Effector memory CD8-positive, alpha-beta T cell (primary cell): ENCODE measurements around the gene NR2E1.

Experiments used
- ATAC-seq: fragments of 150-1000 bp; cut with Tn5 transposase; replicated peaks from 2 replicates; pipeline ENCODE4 v1.10.0; 2021; ENCODE audit warnings: mild to moderate bottlenecking, moderate library complexity
- DNase-seq, 3 experiments: peaks; one replicate each; pipeline ENCODE4 v3.0.0; 2021
- H3K27ac Mint-ChIP-seq, 2 donors: one replicate each; pipeline ENCODE4 v1.8.0; 2022; ENCODE audit warnings: mild to moderate bottlenecking in 2 of 2, mixed read lengths in 2 of 2, moderate library complexity in 2 of 2
- H3K27me3 Mint-ChIP-seq, 2 donors: one replicate each; pipeline ENCODE4 v1.8.0; 2022; ENCODE audit warnings: mixed read lengths in 2 of 2
- H3K36me3 Mint-ChIP-seq: one replicate; pipeline ENCODE4 v1.8.0; 2022; ENCODE audit warnings: mild to moderate bottlenecking, moderate library complexity, mixed read lengths; ENCODE audit not compliant: insufficient read depth
- H3K4me1 Mint-ChIP-seq, 2 donors: one replicate each; pipeline ENCODE4 v1.8.0; 2022; ENCODE audit warnings: low read depth in 2 of 2, mixed read lengths in 2 of 2
- H3K4me3 Mint-ChIP-seq, 2 donors: one replicate each; pipeline ENCODE4 v1.8.0; 2022; ENCODE audit warnings: mild to moderate bottlenecking in 2 of 2, mixed read lengths in 2 of 2, moderate library complexity in 2 of 2
- H3K9me3 Mint-ChIP-seq, 2 donors: one replicate each; pipeline ENCODE4 v1.8.0; 2022; ENCODE audit warnings: mixed read lengths in 2 of 2

Gene NR2E1

DNA sequence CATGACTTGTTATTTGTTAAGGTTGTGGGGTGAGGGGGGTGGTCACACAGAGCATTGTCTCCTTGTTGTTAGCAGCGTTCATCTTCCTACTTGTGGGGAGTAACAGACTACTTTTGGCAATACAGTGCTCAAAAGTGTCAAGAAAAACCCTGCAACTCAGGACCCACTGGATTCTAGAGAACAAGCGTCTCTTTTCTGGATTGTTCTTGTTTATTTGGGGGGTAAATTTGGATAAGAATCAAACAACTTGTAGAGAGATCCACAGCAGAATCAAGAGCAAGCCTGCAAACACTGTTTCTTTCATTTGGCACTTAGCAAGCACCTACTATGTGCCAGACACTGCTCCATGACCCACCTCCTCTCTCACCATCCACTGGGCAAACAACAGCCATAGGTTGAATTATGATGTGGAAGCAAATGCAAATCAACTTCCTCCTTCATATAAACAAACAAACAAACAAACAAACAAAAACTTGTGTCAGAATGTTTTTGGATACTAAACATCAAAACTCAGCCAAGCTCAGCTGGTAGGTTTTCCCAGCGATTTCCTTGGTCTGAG, 4.0 kb upstream of the NR2E1 start:
- peaks cover 12% of the 10 kb centered on the region for H3K36me3 Mint-ChIP-seq
- no peak for ATAC-seq
- no peak overlapping the region for H3K4me3 Mint-ChIP-seq
- DNase-seq, result no peak
- no peak overlapping the region for H3K27ac Mint-ChIP-seq
- H3K9me3 Mint-ChIP-seq, result no peaks in the 10 kb centered on the region
- H3K27me3 Mint-ChIP-seq, result peaks cover 91 to 99% of the 10 kb centered on the region in 2 donors
- peaks cover 20 to 25% of the 10 kb centered on the region in 2 donors for H3K4me1 Mint-ChIP-seq

- peaks cover 97 to 99% of the 10 kb centered on the region in 2 donors for H3K27me3 Mint-ChIP-seq
- H3K36me3 Mint-ChIP-seq, result peaks cover 12% of the 10 kb centered on the region
- no peak overlapping the region for H3K27ac Mint-ChIP-seq
- no peak for DNase-seq
- ATAC-seq, result peak; percentile 27
- no peaks in the 10 kb centered on the region for H3K9me3 Mint-ChIP-seq
- peaks cover 20 to 32% of the 10 kb centered on the region in 2 donors for H3K4me1 Mint-ChIP-seq
- no peak overlapping the region for H3K4me3 Mint-ChIP-seq
Measured at GRCh38 chr6:108163267-108163643, 2.6 kb upstream of the NR2E1 start.

DNA sequence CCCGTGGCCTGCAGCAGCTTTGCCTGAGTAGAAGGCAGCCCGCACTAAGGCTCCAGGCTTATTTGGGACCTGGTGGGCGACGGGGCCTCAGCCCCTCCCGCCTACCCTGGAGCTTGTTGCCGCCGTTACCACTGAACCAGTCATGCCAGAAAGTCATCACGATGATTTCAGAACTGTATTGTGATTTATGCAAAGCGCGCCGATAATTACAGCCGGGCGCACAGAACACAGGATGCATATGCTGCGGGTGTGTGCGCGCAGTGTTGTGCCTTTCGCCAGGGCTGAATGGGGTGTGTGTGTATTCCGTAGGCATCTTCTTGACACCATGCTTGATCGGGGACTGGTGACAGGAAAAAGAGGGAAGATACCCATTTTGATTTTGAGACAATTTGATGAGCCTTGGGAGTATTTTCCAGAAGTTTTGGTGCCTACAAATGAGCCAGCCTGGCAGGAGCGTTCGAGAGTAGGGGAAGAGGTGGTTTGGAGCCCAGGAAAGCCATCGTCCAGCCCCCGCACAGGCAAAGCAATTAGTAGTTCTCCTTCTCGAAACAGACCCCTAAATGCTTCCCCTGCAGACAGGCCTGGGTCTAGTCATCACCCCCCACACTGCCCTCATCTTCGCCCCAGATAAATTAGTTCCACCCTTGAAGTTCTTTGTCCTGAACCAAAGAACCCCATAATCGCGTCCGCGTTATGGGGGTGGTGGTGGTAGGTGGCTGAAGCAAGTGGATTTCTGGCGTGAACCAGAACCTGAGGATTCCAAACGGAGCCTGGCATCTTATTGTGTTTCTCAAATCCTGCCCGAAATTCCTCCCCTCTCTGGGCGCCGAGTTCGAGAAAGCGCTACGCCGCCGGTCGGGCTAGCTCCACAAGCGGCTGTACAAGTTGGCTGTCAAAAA, 1.9 kb upstream of the NR2E1 start:
- Mint-ChIP-seq H3K9me3 (no peaks in the 10 kb centered on the region), H3K27me3 (peaks cover 93 to 98% of the 10 kb centered on the region in 2 donors), H3K36me3 (peaks cover 12% of the 10 kb centered on the region), H3K4me3 (no peak overlapping the region), H3K4me1 (peaks cover 21 to 31% of the 10 kb centered on the region in 2 donors), H3K27ac (no peak overlapping the region)
- DNase-seq, result no peak
- ATAC-seq, result no peak

DNA sequence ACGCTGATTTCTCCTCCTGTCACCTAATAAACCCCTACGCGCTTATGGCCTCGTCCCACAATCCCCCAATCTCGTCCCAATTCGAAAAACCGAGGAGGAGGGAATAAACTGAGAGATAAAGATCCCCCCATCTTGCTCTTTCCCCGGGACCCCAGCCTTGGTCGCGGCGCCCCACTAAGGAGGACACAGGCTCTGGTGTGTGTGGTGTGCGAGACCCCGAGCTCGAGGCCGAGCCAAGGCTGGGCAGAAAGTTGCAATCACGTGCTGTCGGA, 1.3 kb upstream of the NR2E1 start:
- Mint-ChIP-seq H3K4me1 (peaks cover 26 to 35% of the 10 kb centered on the region in 2 donors), H3K4me3 (no peak overlapping the region), H3K27ac (no peak overlapping the region), H3K9me3 (no peaks in the 10 kb centered on the region), H3K27me3 (peaks cover 95 to 99% of the 10 kb centered on the region in 2 donors), H3K36me3 (peaks cover 12% of the 10 kb centered on the region)
- ATAC-seq (no peak), DNase-seq (no peak)

DNA sequence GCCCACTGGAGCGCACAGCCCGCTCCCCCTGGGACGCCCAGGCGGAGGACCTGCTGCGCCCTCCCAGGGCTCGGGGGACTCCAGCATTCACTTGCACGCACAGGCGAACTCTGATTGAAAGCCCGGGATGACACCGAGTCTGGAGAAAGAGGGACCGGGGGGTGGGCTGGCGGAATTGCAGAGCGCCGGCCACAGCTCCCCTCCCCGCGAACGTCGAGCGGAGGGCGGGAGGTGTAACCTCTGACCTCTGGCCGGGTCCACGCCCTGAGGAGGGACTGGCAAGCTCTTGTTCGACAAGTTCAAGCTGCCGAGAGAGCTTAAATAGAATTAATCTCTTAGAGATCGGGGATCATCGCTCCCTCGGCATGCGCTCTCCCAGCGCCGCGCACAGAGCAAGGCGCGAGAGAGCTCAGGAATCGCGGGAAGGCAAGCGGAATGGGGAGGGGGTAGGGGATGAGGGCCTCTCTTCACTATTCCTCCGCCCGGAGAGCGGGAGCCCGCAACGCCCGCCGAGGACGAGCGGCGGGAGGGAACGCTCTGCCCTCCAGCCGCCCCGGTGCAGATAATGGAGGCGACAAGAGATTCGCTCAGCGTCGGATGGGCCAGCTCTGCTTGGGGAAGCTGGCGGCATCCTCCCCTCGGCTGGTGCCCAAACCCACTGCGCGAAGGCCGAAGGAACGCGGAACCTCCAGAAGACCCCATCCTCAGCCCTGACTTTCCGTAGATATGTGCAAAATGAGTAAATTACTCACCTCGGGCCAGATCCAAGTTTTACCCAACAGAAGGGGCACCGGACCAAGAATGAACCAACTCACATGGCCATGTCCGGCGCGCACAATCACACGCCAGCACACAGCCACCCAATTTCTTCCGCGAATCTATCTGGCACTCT, 761 bp upstream of the NR2E1 start:
- no peaks in the 10 kb centered on the region for H3K9me3 Mint-ChIP-seq
- DNase-seq, result no peak
- no peak for ATAC-seq
- peaks cover 96 to 99% of the 10 kb centered on the region in 2 donors for H3K27me3 Mint-ChIP-seq
- H3K36me3 Mint-ChIP-seq, result peaks cover 12% of the 10 kb centered on the region
- peaks cover 26 to 35% of the 10 kb centered on the region in 2 donors for H3K4me1 Mint-ChIP-seq
- H3K27ac Mint-ChIP-seq, result no peak overlapping the region
- H3K4me3 Mint-ChIP-seq, result no peak overlapping the region

- no peak overlapping the region for H3K27ac Mint-ChIP-seq
- H3K36me3 Mint-ChIP-seq, result peaks cover 12% of the 10 kb centered on the region
- peaks cover 96 to 99% of the 10 kb centered on the region in 2 donors for H3K27me3 Mint-ChIP-seq
- ATAC-seq (no peak), DNase-seq (no peak)
- peaks cover 29 to 42% of the 10 kb centered on the region in 2 donors for H3K4me1 Mint-ChIP-seq
- no peaks in the 10 kb centered on the region for H3K9me3 Mint-ChIP-seq
- H3K4me3 Mint-ChIP-seq, result peak overlapping the region; percentile 74 to 78
Measured at GRCh38 chr6:108166664-108167448, 1.0 kb downstream of the NR2E1 start.

- H3K27me3 Mint-ChIP-seq, result peaks cover 96 to 99% of the 10 kb centered on the region in 2 donors
- ATAC-seq, result no peak
- peak overlapping the region; percentile 74 to 78 for H3K4me3 Mint-ChIP-seq
- no peaks in the 10 kb centered on the region for H3K9me3 Mint-ChIP-seq
- DNase-seq, result no peak
- no peak overlapping the region for H3K27ac Mint-ChIP-seq
- H3K4me1 Mint-ChIP-seq, result peaks cover 29 to 42% of the 10 kb centered on the region in 2 donors
- H3K36me3 Mint-ChIP-seq, result peaks cover 12% of the 10 kb centered on the region
Measured at GRCh38 chr6:108167449-108168089, 1.7 kb downstream of the NR2E1 start.

DNA sequence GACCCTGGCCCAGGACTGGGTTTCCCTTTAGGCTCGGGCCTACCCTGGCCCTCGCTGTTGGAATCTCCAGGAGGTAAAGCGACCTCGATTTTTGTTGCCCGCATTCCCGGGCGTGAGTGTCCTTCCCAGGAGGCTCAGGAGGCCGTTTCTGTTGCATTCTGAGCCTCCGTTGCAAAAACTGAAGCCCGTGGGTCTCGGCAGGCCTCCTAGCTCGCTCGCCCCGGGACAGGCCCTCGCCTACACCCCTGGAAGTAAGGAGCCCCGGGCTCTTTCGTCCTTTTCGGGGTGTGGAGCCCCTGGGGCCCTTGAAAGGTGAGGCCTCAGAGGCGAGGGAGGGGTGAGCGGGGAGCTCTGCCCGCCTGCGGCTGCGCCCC, 2.3 kb downstream of the NR2E1 start:
- Mint-ChIP-seq H3K27ac (no peak overlapping the region), H3K27me3 (peaks cover 96 to 99% of the 10 kb centered on the region in 2 donors), H3K36me3 (peaks cover 12% of the 10 kb centered on the region), H3K4me1 (peaks cover 29 to 42% of the 10 kb centered on the region in 2 donors), H3K9me3 (no peaks in the 10 kb centered on the region), H3K4me3 (peak overlapping the region; percentile 74 to 78)
- ATAC-seq (peak; percentile 7), DNase-seq (no peak)

- H3K4me1 Mint-ChIP-seq, result peaks cover 29 to 40% of the 10 kb centered on the region in 2 donors
- peak overlapping the region; percentile 74 to 78 for H3K4me3 Mint-ChIP-seq
- DNase-seq, result no peak
Measured at GRCh38 chr6:108168501-108169463, 3.0 kb downstream of the NR2E1 start.

DNA sequence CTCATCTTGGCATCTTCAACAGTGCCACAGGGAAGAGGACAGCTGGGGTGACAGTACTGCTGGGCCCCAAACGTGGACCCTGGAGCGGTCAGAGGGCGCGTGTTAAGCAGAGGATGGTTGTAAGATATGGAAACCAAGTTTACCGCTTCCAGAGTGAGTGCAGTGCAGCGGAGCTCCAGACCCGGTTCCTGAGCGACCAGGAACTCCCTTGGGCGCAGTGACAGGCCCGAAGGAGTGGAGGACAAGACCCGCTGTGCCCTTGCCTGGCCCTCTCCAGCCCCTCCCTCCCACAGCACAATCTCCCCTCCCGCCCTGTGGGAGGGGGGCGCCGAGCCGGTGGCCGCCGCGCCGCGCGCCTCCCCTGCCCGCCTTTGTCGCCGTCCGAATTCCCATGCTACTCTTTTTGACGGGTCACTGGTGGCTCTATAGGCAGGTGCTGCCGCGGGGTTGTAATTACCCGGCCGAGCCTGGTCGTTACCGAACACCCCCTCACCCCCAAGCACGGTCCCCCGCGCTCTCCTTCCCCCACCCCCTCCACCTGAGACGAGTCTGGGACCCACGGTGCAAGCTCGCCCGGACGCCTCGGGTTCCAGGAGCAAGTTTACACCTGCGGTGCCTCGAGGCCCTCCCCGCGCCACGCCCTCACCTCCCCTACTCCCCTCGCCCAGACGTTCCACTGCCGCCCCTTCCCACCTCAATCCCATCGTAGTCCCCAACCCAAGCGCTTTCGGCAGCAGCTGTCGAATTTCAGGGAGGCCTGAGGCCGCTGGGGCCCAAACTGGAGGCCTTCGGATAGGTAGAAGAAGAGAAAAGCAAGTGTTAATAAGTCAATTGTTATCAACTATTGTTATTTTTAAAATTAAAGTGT, 3.9 kb downstream of the NR2E1 start:
- Mint-ChIP-seq H3K36me3 (peaks cover 5% of the 10 kb centered on the region), H3K27me3 (peaks cover 90 to 97% of the 10 kb centered on the region in 2 donors), H3K4me3 (peak overlapping the region; percentile 74 to 78), H3K4me1 (peaks cover 29 to 36% of the 10 kb centered on the region in 2 donors), H3K27ac (no peak overlapping the region), H3K9me3 (no peaks in the 10 kb centered on the region)
- DNase-seq (no peak), ATAC-seq (no peak)

More at GRCh38 chr6:108168501-108169463, 3.0 kb downstream of the NR2E1 start:
- Mint-ChIP-seq H3K27ac (no peak overlapping the region), H3K36me3 (peaks cover 12% of the 10 kb centered on the region), H3K27me3 (peaks cover 94 to 97% of the 10 kb centered on the region in 2 donors), H3K9me3 (no peaks in the 10 kb centered on the region)
- peak; percentile 53 for ATAC-seq
